GM18907 (cell line): ENCODE results near the gene ACOT8.
"Not testable (repeated sequence)": the region's sequence is repeated elsewhere in the genome, so short reads cannot be mapped to it uniquely, and the experiment has no call there.

Experiments
- ATAC-seq: cut with Tn5 transposase; IDR thresholded peaks from one replicate; pipeline ENCODE4 v1.9.1; 2021; ENCODE audit warnings: mild to moderate bottlenecking, moderate library complexity; ENCODE audit not compliant: unreplicated experiment

The ACOT8 gene

GRCh38 chr20:45857114-45857881 is at the start of gene ACOT8, which contains the start of gene ZSWIM3:
ACOT8 (minus strand) TSS chr20:45857392; CDS start chr20:45857315, 77 bp downstream.
ZSWIM3 (plus strand) TSS chr20:45857614; CDS start chr20:45857826, 212 bp downstream.
- peak; percentile 95 for ATAC-seq

GRCh38 chr20:45905505-45906079 is 48.4 kb upstream of the ACOT8 start:
- ATAC-seq, result no peak

GRCh38 chr20:45904583-45905504 is 47.7 kb upstream of the ACOT8 start:
- ATAC-seq, result no peak

- ATAC-seq, result no peak
Measured at GRCh38 chr20:45902199-45902701, 45.1 kb upstream of the ACOT8 start.

GRCh38 chr20:45901332-45901731 is 44.1 kb upstream of the ACOT8 start:
- ATAC-seq, result not testable (repeated sequence)

- ATAC-seq, result no peak
Measured at GRCh38 chr20:45899046-45899835, 42.0 kb upstream of the ACOT8 start.

- ATAC-seq, result no peak
Measured at GRCh38 chr20:45898285-45898684, 41.1 kb upstream of the ACOT8 start.

GRCh38 chr20:45897692-45898091 is 40.5 kb upstream of the ACOT8 start:
- no peak for ATAC-seq

- ATAC-seq, result no peak
Measured at GRCh38 chr20:45897289-45897688, 40.1 kb upstream of the ACOT8 start.

GRCh38 chr20:45896641-45897161 is 39.5 kb upstream of the ACOT8 start:
- ATAC-seq, result no peak

GRCh38 chr20:45894797-45895196 is 37.6 kb upstream of the ACOT8 start:
- no peak for ATAC-seq

GRCh38 chr20:45893831-45894230 is 36.6 kb upstream of the ACOT8 start:
- ATAC-seq, result no peak

GRCh38 chr20:45892828-45893500 is 35.8 kb upstream of the ACOT8 start:
- ATAC-seq, result no peak

- no peak for ATAC-seq
Measured at GRCh38 chr20:45892049-45892825, 35.0 kb upstream of the ACOT8 start.

GRCh38 chr20:45890985-45891983 is 34.1 kb upstream of the ACOT8 start, which contains the start of the genes CTSA and NEURL2:
CTSA (plus strand) TSS chr20:45891335; CDS start chr20:45891569, 234 bp downstream.
NEURL2 (minus strand) TSS chr20:45891208; CDS start chr20:45890991, 217 bp downstream.
- peak; percentile 75 for ATAC-seq

- peak; percentile 17 for ATAC-seq
Measured at GRCh38 chr20:45890077-45890984, 33.1 kb upstream of the ACOT8 start.
